ENCODE results near the gene MRPL20. TPM values are rescaled to one million over a fixed set of nuclear protein-coding genes. Genes with fewer than 3 reads are reported as not detected.

MRPL20 gene
- total RNA-seq, 1 donor from 2014 or later, result 96.1 TPM

DNA sequence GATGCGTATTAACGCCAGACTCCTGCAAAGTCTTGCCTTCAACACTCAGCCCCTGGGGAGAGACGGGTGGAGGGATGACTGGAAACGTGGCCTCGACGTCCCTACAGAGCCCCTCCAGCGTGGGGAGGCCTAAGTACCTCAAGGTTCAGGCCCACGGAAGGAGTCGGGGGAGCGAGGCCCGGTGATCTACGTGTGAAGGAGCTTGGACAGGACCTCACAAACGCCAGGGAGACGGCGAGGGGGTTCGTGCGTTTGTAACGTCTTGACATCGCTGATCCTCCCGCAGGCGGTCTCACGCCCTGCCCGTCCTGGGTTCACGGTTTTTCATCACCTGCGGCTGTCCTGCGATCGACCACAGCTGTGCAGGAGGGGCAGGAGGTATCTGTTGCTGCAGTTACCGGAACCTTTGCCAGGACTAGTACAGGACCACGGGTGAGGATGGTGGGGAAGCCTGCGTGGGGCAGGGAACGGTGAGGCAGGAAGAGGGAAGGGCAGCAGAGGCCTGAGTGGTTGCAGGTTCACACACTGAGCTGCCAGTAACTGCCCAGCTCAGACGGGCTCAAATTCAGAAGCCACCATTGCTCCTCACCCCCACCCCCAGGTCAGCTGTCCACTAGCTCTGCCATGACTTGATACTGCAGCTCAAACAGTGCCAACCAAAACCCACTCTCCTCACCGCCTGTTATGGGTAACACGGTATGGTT is 7.1 kb downstream of the MRPL20 start:
- Histone ChIP-seq H3K36me3 (peaks cover 6% of the 10 kb centered on the region), H3K27ac (no peak overlapping the region), H3K4me1 (peaks cover 11% of the 10 kb centered on the region), H3K79me2 (ENCODE audit: low read depth) (peaks cover 74% of the 10 kb centered on the region), H3K9ac (peak overlapping the region; percentile 87), H2AFZ (replicated peaks) (no peak overlapping the region), H3K27me3 (no peaks in the 10 kb centered on the region), H3K4me2 (peak overlapping the region; percentile 86), H3K4me3 (peak overlapping the region; percentile 97), H3F3A (ENCODE audit: low read depth) (peaks cover 43% of the 10 kb centered on the region), H3K9me3 (ENCODE audit: low read depth) (no peaks in the 10 kb centered on the region), H4K20me1 (ENCODE audit: low read depth) (peaks cover 21% of the 10 kb centered on the region)
- peak; percentile 47 for DNase-seq (ENCODE audit: low spot score)
- H3K27me3 Mint-ChIP-seq (ENCODE audit: insufficient read depth, low read depth), result peaks cover 8% of the 10 kb centered on the region
- H3K4me1 Mint-ChIP-seq, result peaks cover 23% of the 10 kb centered on the region
- H3K9me3 Mint-ChIP-seq, result no peaks in the 10 kb centered on the region
- peak overlapping the region; percentile 96 for H3K4me3 Mint-ChIP-seq
- TF ChIP-seq EZH2 (IDR thresholded peaks at IDR 0.05) (peak; percentile 9), EZH2phosphoT487 (IDR thresholded peaks at IDR 0.05) (no peak)
- TF ChIP-seq, protein P1, sequence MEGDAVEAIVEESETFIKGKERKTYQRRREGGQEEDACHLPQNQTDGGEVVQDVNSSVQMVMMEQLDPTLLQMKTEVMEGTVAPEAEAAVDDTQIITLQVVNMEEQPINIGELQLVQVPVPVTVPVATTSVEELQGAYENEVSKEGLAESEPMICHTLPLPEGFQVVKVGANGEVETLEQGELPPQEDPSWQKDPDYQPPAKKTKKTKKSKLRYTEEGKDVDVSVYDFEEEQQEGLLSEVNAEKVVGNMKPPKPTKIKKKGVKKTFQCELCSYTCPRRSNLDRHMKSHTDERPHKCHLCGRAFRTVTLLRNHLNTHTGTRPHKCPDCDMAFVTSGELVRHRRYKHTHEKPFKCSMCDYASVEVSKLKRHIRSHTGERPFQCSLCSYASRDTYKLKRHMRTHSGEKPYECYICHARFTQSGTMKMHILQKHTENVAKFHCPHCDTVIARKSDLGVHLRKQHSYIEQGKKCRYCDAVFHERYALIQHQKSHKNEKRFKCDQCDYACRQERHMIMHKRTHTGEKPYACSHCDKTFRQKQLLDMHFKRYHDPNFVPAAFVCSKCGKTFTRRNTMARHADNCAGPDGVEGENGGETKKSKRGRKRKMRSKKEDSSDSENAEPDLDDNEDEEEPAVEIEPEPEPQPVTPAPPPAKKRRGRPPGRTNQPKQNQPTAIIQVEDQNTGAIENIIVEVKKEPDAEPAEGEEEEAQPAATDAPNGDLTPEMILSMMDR (IDR thresholded peaks at IDR 0.05), result no peak
- H3K27ac Mint-ChIP-seq, result peak overlapping the region; percentile 87
- H3K36me3 Mint-ChIP-seq, result peaks cover 28% of the 10 kb centered on the region

DNA sequence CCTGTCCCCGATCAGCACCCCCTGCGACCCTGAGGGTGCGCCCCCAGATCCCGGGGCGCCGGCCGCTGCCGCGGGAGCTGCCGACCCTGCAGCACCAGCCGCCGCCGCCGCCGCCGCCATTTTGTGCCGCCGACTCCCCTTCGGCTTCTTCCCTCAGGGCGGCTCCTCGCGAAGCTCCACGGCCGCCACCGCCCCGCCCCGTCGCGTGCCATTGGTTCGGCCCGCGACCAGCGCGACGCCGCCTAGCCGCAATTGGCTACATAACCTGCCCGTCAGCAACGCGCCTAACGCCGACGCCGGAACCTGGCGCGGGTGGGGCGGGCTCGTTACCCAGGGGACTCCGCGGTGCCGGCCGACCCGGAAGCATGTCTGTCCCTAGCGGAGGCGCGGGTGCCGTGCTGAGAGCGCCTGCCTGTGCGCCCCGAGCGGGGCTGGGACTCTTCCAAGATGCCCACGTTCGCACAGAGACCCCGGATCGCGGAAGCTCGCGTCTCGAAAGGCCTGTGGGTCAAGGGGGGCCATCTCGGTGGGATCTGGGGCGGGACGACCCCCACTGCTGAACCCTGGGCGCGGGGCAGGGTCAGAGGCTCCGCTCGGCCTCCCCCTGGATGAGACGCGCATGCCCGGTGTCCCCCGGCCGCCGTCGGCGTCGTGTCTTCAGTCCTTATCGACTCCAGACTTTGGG is 7.8 kb downstream of the MRPL20 start, which contains the start of gene CCNL2:
Gene CCNL2 (minus strand): TSS at position 149 of the 685 bp plus-strand sequence. CDS start 29 bp downstream, at position 120.
- H3K27me3 ChIP-seq, result no peaks in the 10 kb centered on the region
- H3K4me2 ChIP-seq, result peak within 1 kb of the TSS; percentile 90
- H3K27ac ChIP-seq, result peak within 1 kb of the TSS; percentile 6
- peak; percentile 100 for DNase-seq (ENCODE audit: low spot score)
- peaks cover 21% of the 10 kb centered on the region for H4K20me1 ChIP-seq (ENCODE audit: low read depth)
- peak within 1 kb of the TSS; percentile 99 for H3K9ac ChIP-seq
- TF ChIP-seq, protein P1 (IDR thresholded peaks at IDR 0.05), result peak; percentile 65
- peak; percentile 39 for TF ChIP-seq EZH2 (IDR thresholded peaks at IDR 0.05)
- TF ChIP-seq EZH2phosphoT487 (IDR thresholded peaks at IDR 0.05), result no peak
- peak within 1 kb of the TSS; percentile 74 for H3K27ac Mint-ChIP-seq
- H2AFZ ChIP-seq (replicated peaks), result no peak within 1 kb of the TSS
- H3K4me3 Mint-ChIP-seq, result peak within 1 kb of the TSS; percentile 96
- H3K9me3 Mint-ChIP-seq, result no peaks in the 10 kb centered on the region
- peaks cover 23% of the 10 kb centered on the region for H3K4me1 Mint-ChIP-seq
- peaks cover 43% of the 10 kb centered on the region for H3F3A ChIP-seq (ENCODE audit: low read depth)
- peaks cover 8% of the 10 kb centered on the region for H3K27me3 Mint-ChIP-seq (ENCODE audit: insufficient read depth, low read depth)
- H3K4me1 ChIP-seq, result peaks cover 11% of the 10 kb centered on the region
- no peaks in the 10 kb centered on the region for H3K9me3 ChIP-seq (ENCODE audit: low read depth)
- H3K36me3 ChIP-seq, result peaks cover 6% of the 10 kb centered on the region
- peaks cover 28% of the 10 kb centered on the region for H3K36me3 Mint-ChIP-seq
- peak within 1 kb of the TSS; percentile 97 for H3K4me3 ChIP-seq
- H3K79me2 ChIP-seq (ENCODE audit: low read depth), result peaks cover 71% of the 10 kb centered on the region

DNA sequence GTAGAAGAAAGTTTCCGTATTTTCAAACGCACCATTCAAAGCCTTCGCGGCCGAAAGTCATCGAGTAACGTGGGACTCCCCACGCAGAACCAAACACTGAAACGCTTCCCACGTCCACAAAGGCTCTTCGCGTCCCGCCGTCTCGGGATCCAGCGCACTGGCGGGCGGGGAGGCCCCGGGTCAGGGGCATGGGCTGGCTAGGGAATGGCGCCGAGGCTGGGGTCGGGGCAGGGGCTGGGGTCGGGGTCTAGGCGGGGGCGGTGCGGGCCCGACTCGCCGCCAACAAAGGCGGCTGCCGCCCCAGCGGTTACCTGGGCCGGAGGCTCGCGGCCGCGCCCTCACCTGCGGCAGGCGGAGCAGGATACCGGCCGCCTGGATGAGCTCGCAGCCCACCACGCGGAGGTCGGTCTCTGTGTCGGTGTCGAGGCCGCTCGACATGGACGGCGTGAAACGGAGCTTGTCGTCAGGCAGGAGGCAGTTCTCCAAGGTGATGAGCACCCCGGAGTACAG is 8.4 kb downstream of the MRPL20 start:
- Histone ChIP-seq H3K9me3 (ENCODE audit: low read depth) (no peaks in the 10 kb centered on the region), H3K79me2 (ENCODE audit: low read depth) (peaks cover 76% of the 10 kb centered on the region), H3K4me1 (peaks cover 11% of the 10 kb centered on the region), H3K9ac (peak overlapping the region; percentile 99), H3F3A (ENCODE audit: low read depth) (peaks cover 40% of the 10 kb centered on the region), H4K20me1 (ENCODE audit: low read depth) (peaks cover 21% of the 10 kb centered on the region), H3K4me3 (peak overlapping the region; percentile 97), H2AFZ (replicated peaks) (no peak overlapping the region), H3K36me3 (peaks cover 6% of the 10 kb centered on the region), H3K27ac (peak overlapping the region; percentile 6), H3K27me3 (no peaks in the 10 kb centered on the region), H3K4me2 (peak overlapping the region; percentile 90)
- Mint-ChIP-seq H3K27ac (peak overlapping the region; percentile 74), H3K4me1 (peaks cover 23% of the 10 kb centered on the region), H3K4me3 (peak overlapping the region; percentile 96), H3K27me3 (ENCODE audit: insufficient read depth, low read depth) (peaks cover 10% of the 10 kb centered on the region), H3K36me3 (peaks cover 30% of the 10 kb centered on the region), H3K9me3 (no peaks in the 10 kb centered on the region)
- TF ChIP-seq EZH2phosphoT487 (IDR thresholded peaks at IDR 0.05) (no peak), EZH2 (IDR thresholded peaks at IDR 0.05) (no peak)
- TF ChIP-seq, protein P1 (IDR thresholded peaks at IDR 0.05), result no peak
- DNase-seq (ENCODE audit: low spot score), result no peak

Measured in neural progenitor cell (in vitro differentiated cells).